CD4-positive, alpha-beta T cell treated with Interleukin-15 for 4 hours (primary cell): ENCODE measurements around the gene STK10.

ENCODE experiments used
- DNase-seq: peaks from one replicate; pipeline ENCODE4 v3.0.0-alpha.2; 2020; ENCODE audit warnings: low spot score

STK10 gene

DNA sequence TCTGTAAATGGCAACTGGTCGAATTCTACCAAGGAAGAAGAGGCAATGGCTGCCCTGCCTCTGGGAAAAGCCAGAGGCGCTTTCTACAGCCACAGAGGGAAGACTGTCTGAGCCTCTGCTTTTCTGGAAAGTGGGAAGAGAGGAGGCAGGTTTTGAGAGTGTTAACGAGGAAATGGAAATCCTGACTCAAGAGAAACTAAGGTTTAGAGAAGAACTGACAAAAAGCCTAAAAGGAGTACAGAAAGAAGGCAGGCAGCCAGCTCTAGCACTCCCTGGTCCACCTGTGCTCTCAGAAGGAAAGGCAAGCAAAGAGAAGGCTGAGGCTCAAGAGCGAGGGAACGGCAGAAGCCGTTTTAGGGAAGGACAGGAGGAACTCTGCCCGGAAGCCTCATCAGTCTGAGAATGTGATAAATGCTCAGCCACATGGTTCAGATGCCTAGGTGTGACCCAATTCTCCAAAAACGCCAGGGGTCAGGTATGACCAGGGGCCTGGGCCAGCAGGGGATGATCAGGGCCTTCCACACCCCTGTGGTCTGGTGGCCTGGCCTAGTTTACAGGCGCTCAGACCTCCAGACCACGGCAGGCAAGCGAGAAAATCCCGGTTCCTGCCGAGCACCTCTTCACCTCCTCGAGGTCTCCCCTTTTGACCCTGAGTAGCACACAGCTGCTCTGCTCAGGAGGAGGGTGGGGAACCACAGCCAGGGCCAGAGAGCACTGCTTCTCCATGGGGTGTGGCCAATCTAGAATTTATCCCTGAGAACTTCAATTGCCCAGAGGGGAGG is 101.6 kb downstream of the STK10 start:
- no peak for DNase-seq

DNA sequence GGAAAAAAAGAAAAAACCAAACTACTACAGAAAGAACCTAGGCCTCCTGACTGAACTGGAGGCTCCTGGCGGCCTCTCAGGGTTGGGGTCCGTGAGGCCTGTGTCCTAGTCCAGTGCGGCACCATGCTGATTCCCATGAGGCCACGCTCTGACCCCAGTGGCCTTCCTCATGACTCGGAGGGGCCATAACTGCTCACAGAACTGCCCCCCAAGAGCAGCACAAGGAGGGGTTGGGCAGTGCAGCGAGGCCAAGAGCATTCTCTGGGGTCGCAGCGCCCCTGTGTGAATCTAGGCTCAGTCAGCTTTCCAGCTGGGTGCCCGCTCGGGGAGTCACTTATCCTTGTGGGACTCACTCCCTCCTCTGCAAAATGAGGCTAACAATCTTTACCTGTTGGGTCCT is 102.3 kb downstream of the STK10 start:
- no peak for DNase-seq

DNA sequence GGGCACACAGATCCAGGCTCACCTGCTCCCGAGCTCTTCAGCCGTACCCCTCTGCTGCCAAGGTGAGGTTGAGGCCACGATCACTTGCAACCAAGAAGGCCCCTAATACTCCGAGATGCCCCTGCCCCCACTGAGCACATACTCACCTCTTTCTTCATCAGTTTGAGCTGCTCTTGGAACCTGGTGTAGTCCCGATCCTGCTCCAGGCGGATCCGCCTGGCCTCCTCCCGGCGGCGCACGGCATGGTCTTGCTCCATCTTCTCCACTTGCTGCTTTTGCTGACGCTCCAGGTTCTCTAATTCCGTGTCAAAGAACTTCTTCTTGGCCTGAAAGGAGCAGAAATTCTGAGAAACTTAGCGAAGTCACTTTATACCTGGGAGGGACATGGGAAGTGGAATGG is 105.8 kb downstream of the STK10 start:
- DNase-seq, result no peak

DNA sequence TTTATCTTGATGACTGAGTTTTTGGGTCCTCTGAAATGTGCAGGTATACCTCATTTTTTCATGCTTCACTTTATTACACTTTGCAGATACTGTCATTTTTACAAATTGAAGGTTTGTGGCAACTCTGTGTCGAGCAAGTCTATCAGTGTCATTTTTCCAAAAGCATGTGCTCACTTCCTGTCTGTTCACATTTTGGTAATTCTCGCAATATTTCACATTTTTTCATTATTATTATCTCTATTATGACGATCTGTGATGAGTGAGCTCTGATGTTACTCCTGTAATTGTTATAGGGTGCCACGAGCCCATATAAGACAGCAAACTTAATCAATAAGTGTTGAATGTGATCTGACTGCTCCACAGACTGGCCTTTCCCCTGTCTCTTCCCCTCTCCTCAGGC is 108.1 kb downstream of the STK10 start:
- no peak for DNase-seq

DNA sequence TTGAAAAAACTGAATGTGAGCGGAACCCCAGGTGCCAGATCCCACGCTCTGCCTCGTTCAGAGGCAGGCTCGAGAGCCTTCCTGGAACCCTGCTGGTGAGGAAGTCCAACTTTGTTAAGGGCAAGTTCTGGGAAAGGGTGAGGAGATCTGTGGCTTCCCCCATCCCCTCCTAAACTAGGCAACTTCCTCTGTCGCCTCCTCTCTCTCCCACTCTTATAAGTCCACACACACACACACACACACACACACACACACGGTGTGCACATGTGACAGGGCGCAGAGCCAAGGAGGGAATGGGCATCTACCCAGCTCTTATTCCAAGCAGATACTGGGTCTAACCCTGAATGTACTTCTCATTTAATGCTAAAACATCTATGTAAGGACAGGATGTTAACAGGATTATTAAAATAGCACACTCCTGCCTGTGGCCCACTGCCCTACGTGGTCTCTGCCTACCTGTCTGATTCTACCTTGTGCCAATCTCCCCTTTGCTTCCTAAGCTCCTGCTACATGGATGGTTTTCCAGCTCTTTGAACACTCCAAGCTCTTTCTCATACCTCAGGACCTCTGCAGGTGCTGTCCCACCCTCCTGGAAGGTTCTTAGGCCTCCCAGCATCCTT is 109.2 kb downstream of the STK10 start:
- peak; percentile 7 for DNase-seq

DNA sequence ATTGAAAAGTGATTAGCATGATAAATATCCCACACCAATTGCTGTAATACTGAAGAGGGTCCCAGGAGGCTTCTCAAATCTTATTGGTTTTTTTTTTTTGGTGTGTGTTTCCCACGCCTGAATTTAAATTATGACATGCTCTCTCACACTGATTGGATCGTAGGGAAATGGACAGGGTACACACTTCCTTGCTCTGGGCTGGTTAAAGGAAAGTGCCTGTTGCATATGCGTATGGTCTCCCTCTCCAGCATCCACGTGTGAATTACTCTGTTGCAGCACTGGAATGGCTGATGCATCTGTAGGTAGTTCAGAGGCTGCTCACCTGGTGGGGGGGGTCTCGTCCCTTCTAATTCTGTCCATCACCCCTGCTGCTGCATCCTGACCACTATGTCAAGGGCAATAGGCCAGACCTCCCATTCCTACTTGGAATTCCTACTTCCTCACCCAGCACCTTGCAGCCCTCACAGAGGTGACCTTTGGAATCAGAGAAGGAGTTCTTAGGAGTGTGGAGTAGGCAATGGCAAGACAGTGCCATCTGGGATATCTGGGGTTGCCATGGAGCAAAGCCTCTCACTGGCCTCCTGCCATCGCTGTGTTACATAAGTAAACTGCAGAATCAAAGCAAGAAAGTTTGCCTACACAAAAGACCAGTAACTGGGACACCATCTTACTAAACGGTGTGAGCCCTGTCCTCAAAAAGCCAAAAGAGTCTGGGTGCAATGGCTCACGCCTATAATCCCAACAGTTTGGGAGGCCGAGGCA is 110.2 kb downstream of the STK10 start:
- DNase-seq, result no peak

DNA sequence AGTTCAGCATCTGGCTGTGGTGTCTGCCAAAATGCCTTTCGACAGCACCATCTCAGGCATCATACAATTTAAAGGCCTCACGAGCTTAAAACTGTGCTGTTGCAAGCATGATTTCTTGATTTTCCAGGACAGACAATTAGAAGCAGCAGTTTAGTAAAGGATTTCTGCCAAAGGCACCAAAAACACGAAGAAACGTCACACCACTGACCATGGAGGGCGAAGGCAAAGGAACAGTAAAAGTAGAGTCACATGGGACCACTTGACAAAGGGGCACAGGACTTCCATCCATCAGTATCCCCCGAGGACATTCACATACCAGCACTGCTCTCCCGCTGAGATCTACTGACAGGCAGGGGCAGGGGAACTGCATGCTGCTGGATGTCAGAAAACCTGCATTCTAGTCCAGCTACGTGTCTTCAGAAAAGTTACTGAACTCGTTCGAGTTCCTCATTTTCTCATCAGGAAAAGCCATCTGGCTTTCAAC is 111.2 kb downstream of the STK10 start:
- no peak for DNase-seq

DNA sequence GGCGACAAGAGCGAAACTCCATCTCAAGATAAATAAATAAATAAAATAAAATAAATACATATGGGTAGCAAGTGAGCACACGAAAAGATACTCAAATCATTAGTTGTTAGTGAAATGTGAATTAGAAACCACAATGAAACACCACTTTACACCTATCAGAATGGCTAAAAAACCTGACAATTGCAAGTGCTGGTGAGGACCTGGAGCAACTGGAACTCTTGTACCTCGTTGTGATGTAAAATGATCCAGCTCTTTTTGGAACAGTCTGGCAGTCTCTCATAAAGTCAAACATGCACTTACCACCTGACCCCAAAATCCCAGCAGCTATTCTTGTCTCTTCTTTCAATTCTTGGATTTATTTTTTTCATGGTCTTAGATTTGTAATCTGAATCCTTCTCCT is 112.4 kb downstream of the STK10 start:
- DNase-seq, result no peak

DNA sequence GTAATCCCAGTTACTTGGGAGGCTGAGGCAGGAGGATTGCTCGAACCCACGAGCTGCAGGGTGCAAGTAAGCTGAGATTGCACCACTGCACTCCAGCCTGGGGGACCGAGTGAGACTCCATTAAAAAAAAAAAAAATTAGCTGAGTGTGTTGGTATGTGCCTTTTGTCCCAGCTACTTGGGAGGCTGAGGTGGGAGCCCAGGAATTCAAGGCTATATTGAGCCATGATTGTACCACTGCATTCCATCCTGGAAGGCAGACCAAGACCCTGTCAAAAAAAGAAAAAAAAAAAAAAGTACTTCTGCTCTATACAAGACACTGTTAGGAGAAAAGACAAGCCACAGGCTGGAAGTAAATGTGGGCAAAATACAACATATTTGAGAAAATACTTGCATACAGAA is 113.1 kb downstream of the STK10 start:
- no peak for DNase-seq

DNA sequence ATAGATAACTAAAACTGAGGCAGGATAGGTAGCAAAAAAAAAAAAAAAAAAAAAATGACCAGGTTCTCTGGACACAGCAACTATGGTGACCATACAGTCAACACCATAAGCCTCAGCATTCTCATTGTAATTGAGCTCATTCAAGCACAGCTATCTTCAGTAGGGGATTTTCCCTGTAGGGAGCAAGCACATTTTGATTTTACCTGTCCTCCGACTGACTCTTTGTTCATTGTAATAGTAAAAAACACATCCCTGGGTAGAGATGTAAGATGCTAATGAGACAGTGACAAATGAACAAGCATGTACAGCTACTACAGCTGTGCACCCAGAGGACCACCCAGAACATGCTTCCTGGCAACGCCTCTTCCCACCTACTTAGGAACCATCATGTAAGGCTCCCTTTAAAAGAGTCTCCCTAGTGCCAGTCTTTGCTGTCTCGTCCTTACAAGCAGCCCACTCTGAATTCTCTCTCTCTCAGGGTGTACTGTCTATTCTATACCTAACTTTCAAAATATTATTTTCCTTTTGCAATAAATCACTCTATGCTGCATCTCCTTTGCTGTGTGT is 116.6 kb downstream of the STK10 start:
- no peak for DNase-seq

DNA sequence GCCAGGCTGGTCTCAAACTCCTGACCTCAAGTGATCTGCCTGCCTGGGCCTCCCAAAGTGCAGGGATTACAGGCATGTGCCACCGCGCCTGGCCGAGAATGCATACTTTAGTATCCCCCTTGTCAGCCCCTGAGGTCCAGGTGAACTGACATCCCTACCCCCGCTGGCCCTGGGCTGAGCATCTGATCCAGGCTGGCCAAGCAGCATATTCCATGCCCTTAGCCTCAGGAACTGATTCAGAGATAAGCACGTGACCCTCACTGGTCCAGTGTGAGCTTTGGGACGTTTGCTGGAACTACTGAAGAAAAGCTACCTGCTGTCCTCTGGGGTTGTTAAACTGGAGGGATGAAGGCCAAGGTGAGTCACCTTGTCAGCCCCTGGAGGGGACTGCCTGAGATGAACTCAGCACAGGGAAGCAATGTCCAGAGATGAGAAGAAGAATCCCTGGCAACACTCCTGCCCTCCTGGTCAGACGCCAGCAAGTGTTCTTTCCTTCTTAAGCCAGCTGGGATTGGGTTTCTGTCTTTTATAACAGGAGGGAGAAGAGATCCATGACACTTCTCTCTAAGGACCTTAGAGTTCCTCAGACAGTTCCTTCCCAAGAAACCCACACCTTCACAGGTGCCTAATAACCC is 122.5 kb downstream of the STK10 start:
- no peak for DNase-seq

DNA sequence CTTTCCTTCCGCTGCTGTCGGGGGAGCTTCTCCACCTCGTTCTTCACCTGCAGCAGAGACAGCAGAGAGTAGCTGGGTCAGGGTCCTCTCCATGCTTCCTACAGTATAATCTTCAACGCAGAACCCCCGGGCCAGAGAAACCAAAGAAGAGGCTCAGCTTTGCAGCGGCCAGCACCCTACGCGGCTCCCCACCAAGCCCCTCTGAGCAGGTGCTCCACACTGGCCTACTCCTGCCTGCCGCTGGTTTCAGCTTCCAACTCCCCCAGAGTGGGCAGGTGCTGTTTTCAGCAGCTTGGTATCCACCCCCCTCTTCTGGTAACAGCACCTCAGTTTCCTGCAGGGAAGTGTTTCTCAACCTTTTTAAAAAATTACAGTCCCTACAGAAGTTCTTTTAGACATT is 123.3 kb downstream of the STK10 start:
- no peak for DNase-seq

DNA sequence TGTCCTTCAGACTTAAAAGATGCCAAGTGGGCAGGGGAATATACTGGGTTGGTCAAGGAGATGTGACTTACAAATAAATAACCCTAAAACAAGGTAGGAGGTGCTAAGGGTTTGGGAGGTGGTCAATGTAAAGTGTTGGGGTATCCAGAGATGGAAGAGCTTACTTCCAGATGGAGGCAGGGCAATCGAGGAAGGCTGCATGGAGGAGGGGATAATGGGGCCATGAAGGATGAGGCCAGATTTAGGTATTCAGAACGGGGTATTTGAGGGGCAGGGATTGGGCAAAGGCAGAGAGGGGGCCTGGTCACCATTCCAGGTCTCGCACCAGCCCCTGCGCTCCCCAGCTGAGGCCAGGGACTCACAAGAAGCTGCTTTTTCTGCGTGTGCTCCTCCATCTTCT is 123.7 kb downstream of the STK10 start:
- DNase-seq, result no peak

DNA sequence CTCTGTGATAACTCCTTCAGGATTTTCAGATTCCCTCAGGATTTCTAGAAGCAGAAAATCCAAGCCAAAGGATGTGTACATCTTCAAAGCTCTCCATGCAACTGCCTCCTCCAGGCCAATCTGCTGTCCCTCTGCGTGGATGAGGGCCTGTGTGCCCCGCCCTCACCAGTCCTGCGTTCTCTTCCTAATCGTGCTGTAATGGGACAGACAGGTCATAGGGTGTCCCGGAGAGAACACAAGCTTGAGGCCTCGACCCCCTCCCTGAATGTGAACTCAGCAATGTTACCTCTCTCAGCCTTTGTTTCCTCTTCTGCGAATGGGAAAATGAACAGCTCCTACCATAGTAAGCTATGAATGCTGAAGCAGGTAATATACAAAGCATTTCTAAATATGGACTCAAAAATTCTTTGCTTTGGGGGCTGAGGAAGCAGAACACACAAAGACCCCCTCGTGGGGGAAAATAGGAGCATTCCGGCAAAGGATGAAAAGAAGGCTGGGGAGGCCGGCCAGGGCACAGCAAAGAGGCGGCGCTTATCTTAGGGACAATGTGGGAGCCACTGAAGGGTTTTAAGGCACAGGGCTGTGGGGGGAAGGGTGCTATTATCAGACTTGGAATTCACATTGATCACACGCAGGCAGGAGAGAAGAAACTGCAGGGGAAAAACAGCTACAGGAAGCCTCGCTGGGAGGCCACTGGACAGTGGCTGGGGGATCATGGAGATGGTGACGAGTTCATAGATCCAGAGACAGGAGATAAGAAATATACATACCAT is 124.4 kb downstream of the STK10 start:
- DNase-seq, result no peak

DNA sequence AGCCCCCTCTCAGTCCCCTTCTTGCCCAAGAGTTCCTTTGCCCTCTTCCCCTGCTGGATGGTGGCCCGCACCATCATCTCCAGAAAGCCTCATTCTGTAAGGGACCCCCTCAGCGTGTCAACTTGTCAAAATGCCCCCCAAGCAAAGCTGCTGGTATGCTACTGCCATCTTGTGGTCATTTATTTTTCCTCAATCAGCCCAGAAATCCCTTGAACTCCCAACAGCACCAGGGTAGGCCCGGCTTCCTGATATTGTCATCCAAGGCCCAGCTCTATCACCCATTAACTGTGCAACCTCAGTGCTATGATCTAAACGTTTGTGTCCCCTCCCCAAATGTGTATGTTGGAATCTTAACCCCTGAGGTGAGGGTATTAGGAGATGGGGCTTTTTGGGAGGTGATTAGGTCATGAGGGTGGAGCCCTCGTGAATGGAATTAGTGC is 128.3 kb downstream of the STK10 start:
- no peak for DNase-seq

DNA sequence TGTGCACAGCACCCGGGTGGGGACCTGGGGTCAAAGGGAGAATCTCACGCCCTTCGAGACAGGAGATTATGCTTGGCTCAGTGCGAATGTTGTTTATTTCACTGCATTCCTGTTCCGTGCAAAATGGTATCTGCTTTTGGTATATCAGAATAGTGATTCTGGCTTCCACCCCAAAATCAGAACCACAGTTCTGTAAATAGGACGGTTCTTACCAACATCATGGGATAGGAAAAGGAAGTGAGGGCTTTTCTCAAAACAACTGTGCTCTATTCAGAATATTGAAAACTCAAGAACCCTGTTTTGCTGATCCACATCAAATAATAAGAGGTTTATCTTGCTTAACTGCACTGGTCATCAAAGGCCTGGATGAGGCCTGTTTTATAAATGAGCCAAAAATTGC is 129.9 kb downstream of the STK10 start:
- no peak for DNase-seq

DNA sequence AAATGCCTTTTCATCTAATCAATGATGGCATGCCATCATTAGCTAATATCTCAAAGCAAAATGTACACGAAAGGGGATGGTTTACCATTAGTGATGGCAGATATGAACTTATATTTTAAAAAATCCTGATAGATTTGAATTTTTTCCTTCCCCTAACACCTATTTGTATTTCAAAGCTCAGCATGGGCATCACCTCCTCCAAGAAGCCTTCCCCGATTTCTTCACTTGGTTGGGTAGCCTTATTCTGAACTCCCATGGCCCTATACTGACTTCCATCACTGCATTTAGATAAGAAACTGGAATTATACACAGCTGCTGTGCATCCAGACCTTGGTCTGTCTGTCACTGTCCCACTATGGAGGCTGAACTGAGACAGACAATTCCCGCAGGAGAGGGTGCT is 132.0 kb downstream of the STK10 start:
- DNase-seq, result no peak

DNA sequence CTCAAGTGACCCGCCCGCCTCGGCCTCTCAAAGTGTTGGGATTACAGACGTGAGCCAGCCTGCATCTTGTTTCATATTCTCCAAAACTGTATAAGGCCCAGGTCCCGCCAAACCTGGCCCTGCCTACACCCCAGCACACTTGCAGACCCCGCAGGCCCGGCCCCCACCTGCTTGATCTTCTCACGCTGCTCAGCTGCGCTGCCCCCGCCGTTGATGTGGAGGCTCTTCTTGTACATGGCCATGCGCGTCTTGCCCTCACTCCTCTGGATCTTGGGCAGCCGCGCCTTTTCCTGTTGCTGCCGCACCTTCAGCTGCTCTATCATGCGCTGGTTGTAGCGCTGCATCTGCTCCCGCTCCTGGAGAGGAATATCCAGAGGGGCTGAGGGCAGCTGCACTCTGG is 132.6 kb downstream of the STK10 start:
- no peak for DNase-seq

DNA sequence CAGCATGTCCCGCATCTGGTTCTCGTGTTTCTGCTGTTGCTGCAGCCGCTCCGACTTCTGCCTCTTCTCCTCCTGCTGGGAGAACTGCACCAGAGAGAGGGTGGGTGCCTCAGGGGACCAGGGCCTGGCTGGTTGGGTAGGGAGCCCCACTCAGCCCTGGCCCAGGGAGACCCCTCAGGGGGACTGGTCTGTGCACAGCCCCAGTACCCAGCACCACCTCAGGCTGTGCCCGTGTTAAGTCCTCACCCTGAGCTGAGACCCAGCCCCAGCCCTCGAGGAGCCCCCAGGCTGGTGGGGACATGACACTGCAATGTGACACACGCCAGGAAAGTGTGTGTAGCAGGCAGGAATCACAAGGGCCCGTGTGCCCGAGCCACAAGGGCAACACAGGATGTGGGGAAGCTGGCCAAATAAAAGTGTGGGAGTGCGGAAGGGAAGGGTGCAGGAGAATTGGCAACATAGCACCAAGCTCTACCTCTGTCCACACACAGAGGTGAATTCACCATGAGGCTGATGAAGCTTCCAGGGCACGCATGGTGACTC is 133.3 kb downstream of the STK10 start:
- no peak for DNase-seq

DNA sequence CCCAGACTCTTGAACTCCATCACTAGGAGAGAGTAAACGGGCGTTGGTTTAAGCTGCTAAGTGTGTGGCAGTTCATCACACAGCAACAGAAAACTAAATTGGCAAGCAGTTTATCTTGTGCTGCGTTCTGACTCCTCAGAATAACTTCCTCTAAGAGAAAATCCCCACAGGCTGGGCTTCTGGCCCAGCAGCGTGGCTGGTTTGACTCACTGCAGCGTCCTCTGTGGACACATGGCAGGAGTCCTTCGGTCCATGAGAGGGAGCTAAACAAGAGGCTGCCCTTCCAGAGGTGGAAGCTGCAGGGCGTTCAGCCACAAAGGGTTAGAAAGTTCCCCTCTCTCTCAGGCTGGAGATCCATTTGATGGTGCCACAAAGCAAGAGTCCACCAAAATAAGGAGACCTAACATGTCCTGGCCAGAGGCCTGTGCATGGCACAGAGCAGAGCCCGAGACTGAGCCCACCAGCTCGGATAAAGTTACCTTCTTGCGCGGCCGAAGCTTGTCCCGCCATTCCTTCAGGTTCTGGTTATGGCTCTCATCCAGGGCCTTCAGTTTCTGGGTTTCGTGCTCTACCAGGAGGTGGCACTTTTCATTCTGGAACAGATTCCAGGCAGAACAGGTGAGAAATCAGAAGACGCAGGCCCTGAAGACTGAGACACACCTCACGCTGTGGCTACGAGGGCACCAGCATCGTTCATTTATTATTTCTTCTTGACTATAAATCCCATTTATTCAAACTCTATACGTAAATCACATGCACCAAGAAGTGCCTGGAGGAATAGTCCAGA is 135.4 kb downstream of the STK10 start:
- no peak for DNase-seq
